GM23248 (cell line): Measurements from ENCODE around the gene PHC2. TPM values are rescaled to one million over a fixed set of nuclear protein-coding genes. Genes with fewer than 3 reads are reported as not detected.

ENCODE experiments used
- DNase-seq: peaks from one replicate; pipeline ENCODE4 v3.0.0-alpha.2; 2015
- H2AFZ ChIP-seq: fragments of 200-600 bp; sonication (generic); 2 replicates; pipeline ENCODE4 v1.6.1; 2016; ENCODE audit warnings: antibody characterized with exemption
- H3F3A ChIP-seq: fragments of 200-600 bp; sonication (generic); 2 replicates; pipeline ENCODE4 v1.6.1; 2016; ENCODE audit warnings: mild to moderate bottlenecking, antibody characterized with exemption, mixed run types; ENCODE audit not compliant: insufficient read depth
- H3K27ac ChIP-seq: fragments of 200-600 bp; sonication (generic); 2 replicates; pipeline ENCODE4 v1.5.1; 2016; ENCODE audit warnings: mild to moderate bottlenecking
- H3K27me3 ChIP-seq: fragments of 200-600 bp; sonication (generic); replicated peaks from 2 replicates; pipeline ENCODE4 v1.6.1; 2016; ENCODE audit warnings: mild to moderate bottlenecking; ENCODE audit not compliant: insufficient read depth
- H3K36me3 ChIP-seq: fragments of 200-600 bp; sonication (generic); 2 replicates; pipeline ENCODE4 v1.6.1; 2016; ENCODE audit warnings: low read depth, mild to moderate bottlenecking
- H3K4me1 ChIP-seq: fragments of 200-600 bp; sonication (generic); 2 replicates; pipeline ENCODE4 v1.6.1; 2016; ENCODE audit warnings: mild to moderate bottlenecking; ENCODE audit not compliant: insufficient read depth
- H3K4me2 ChIP-seq: fragments of 200-600 bp; sonication (generic); one replicate; pipeline ENCODE4 v1.6.1; 2016; ENCODE audit warnings: mild to moderate bottlenecking; ENCODE audit not compliant: unreplicated experiment
- H3K4me3 ChIP-seq: fragments of 200-600 bp; sonication (generic); 2 replicates; pipeline ENCODE4 v1.5.1; 2016; ENCODE audit warnings: mild to moderate bottlenecking
- H3K79me2 ChIP-seq: fragments of 200-600 bp; sonication (generic); 2 replicates; pipeline ENCODE4 v1.6.1; 2016; ENCODE audit warnings: mild to moderate bottlenecking; ENCODE audit not compliant: insufficient read depth
- H3K9ac ChIP-seq: fragments of 200-600 bp; sonication (generic); 2 replicates; pipeline ENCODE4 v1.6.1; 2016; ENCODE audit warnings: mild to moderate bottlenecking
- H3K9me2 ChIP-seq: fragments of 200-600 bp; sonication (generic); 2 replicates; pipeline ENCODE4 v1.6.1; 2016; ENCODE audit warnings: mixed run types, mild to moderate bottlenecking, moderate library complexity; ENCODE audit not compliant: insufficient read depth
- H3K9me3 ChIP-seq: fragments of 200-600 bp; sonication (generic); one replicate; pipeline ENCODE4 v1.6.1; 2017; ENCODE audit warnings: low read depth
- H4K20me1 ChIP-seq: fragments of 200-600 bp; sonication (generic); 2 replicates; pipeline ENCODE4 v1.6.0; 2016; ENCODE audit not compliant: insufficient read depth
- EZH2 ChIP-seq: fragments of 200-600 bp; sonication (generic); IDR thresholded peaks from 2 replicates; pipeline ENCODE4 v1.6.1; 2018; ENCODE audit warnings: antibody characterized with exemption, mild to moderate bottlenecking; ENCODE audit not compliant: insufficient read depth, poor library complexity, severe bottlenecking
- EZH2phosphoT487 ChIP-seq: fragments of 200-600 bp; sonication (generic); IDR thresholded peaks from 2 replicates; pipeline ENCODE4 v1.6.1; 2018; ENCODE audit warnings: antibody characterized with exemption, moderate library complexity, mild to moderate bottlenecking, low read depth; ENCODE audit not compliant: insufficient read depth
- WGBS, 2 experiments: methylation state at CpG; one replicate each; pipeline ENCODE4 v1.1.6; 2015 to 2017; ENCODE audit warnings: low lambda C conversion rate in 2 of 2, low coverage in 1 of 2; ENCODE audit errors: missing lambda C conversion rate in 2 of 2; 5-methylcytosine and 5-hydroxymethylcytosine counted together
- in situ Hi-C: fragments of 300-500 bp; cut with MboI; formaldehyde crosslinking; loops from 2 replicates; pipeline ENCODE4 v1.15.0; 2020
- polyA plus RNA-seq: library from polyadenylated mRNA; unstranded; fragments of >200 nt; fragmentation: Nextera tagmentation; extraction: Ambion mirVana; gene quantifications from 2 replicates; pipeline ENCODE4 v1.2.1, GENCODE V29; 2016
- total RNA-seq: library from RNA; depleted of rRNA; stranded (reverse); fragments of >200 nt; shearing (Covaris generic); gene quantifications from 2 replicates; pipeline ENCODE4 v1.2.3, GENCODE V29; 2014

The PHC2 gene
- total and polyA plus RNA-seq, 2 experiments from 2014 or later = 15.1 to 74.7 TPM

DNA sequence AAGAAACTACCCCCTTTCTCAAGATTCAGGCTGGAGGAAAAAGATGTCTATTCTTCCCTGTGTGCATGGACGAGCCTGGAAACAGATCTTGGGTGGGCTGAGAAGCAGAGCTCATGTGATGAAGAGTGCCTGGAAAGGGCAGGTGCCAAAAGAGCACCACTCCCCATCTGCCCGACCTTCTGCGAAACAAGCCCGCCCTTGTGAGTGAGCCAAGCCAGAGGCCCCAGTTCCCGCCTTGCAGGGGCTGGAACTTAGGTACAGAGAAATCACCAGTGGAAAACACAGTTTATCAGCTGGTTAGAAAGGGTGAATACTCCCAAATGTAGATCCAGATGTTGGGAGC is 83.3 kb downstream of the PHC2 start:
- TF ChIP-seq EZH2phosphoT487 (no peak), EZH2 (no peak)
- DNase-seq = peak; percentile 41

DNA sequence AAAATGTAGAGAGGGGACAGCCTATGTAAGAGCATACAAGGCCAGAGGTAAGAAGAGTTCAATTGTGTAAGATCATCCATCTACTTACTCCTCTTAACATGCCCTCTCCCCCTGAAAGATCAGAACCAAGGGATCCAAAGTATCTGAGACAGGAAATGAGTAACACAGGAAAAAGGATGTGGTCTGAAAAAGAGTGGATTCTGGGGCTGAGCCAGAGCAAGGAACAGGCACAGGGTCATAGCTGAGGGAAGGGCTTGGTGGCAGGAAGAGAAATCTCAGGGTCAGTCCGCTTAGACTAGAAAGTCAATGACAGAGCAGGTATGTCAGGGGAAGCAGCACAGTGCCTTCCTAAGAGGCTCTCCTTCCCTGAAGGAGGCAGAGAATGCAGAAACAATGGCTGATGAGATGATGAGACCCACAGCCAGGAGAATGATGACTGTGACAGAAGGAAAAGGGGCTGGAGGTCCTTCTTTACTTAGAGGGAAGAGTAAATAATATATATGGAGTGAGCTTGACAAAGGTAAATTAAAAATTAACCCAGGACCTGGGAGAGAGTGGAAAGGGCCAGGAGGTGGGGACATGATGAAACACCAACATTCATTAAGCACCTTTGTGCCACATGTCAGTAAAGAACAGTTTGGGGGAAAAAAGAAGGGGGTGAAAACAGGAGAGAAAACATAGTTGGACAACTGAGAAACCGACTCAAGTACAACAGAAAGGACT is 83.8 kb downstream of the PHC2 start:
- peaks cover 76% of the 10 kb centered on the region for H3K79me2 ChIP-seq
- DNase-seq = peak; percentile 84
- peaks cover 18% of the 10 kb centered on the region; the same call in 1 of the 2 replicates for H3K36me3 ChIP-seq
- peak overlapping the region; percentile 88 for H3K9ac ChIP-seq
- H3K4me2 ChIP-seq = peak overlapping the region; percentile 87
- H2AFZ ChIP-seq = no peak overlapping the region
- H3F3A ChIP-seq = peaks cover 70% of the 10 kb centered on the region
- H3K27ac ChIP-seq = peak overlapping the region; percentile 83
- TF ChIP-seq EZH2 (no peak), EZH2phosphoT487 (no peak)
- peak overlapping the region; percentile 94 for H3K4me3 ChIP-seq
- no peaks in the 10 kb centered on the region for H3K9me2 ChIP-seq
- 2 to 7% methylated on average over 2 of the region's 2 CpGs for WGBS, 2 experiments
- in situ Hi-C loops = no loop called here
- no peaks in the 10 kb centered on the region for H3K27me3 ChIP-seq
- H3K9me3 ChIP-seq = no peaks in the 10 kb centered on the region
- H4K20me1 ChIP-seq = peaks cover 8% of the 10 kb centered on the region; the same call in 1 of the 2 replicates
- H3K4me1 ChIP-seq = peaks cover 59% of the 10 kb centered on the region

More for the DNA sequence above, 83.3 kb downstream of the PHC2 start:
- 0 to 4% methylated on average over 5 of the region's 5 CpGs for WGBS, 2 experiments
- Histone ChIP-seq H4K20me1 (peaks cover 8% of the 10 kb centered on the region; the same call in 1 of the 2 replicates), H3K27me3 (no peaks in the 10 kb centered on the region), H3K27ac (peak overlapping the region; percentile 83), H3K4me1 (peaks cover 54% of the 10 kb centered on the region), H3K36me3 (peaks cover 17% of the 10 kb centered on the region; the same call in 1 of the 2 replicates), H3K9ac (peak overlapping the region; percentile 88), H3K9me2 (no peaks in the 10 kb centered on the region), H3F3A (peaks cover 67% of the 10 kb centered on the region), H3K9me3 (no peaks in the 10 kb centered on the region), H2AFZ (no peak overlapping the region), H3K79me2 (peaks cover 71% of the 10 kb centered on the region), H3K4me2 (peak overlapping the region; percentile 87), H3K4me3 (peak overlapping the region; percentile 94)
- in situ Hi-C loops = no loop called here

DNA sequence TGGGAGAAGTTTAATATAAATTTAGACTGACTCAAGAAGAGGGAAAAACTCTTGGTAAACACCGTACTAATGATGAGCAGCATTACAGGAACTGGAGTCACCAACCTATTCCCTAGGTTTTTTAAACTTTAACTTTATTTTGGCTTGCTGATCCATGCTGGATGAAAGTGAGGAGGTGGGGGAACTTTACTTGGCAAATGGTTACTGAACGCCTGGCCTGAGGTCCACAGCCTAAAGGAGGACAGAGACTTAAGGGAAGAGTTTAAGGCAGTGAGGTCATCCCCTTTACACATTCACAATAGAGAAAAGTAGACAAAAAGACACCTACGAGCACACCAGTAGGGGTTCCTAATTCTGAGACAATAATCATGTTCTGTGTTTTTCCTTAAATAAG is 84.4 kb downstream of the PHC2 start:
- WGBS, 2 experiments = 2 to 3% methylated on average over 3 of the region's 3 CpGs

DNA sequence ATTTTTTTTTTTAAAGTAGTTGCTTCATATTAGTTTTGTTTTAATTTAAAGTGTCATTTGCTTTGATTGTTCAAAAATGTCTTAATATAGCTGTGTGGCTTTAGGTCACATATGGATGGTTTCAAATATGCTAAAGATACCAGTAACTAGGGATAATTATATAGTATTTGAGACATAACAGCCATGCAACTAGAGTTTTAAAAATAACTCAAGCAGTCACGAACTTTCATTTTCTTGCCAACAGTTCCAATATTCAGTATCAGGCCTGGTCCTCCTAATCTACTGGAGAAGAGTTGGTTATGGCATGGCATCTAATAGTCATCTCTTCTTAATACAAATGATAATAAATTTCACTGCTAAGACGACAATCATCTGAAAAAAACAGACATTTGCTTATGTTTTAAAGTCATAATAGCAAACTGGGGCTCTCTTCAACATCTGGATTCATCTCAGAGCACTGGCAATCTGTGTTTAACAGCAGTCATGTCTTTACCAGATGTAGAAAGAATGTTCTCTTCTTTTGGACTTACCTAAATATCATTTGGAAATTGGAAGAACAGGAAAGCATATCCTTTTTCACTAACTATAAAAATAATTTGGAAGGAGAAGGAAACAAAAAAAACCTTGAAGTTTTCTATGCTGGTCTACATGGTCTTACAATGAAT is 85.9 kb downstream of the PHC2 start:
- no peaks in the 10 kb centered on the region for H3K9me3 ChIP-seq
- H3K4me3 ChIP-seq = peak overlapping the region; percentile 94
- peaks cover 84% of the 10 kb centered on the region for H3F3A ChIP-seq
- H3K9ac ChIP-seq = peak overlapping the region; percentile 88
- no peak overlapping the region for H2AFZ ChIP-seq
- H4K20me1 ChIP-seq = peaks cover 14% of the 10 kb centered on the region; the same call in 1 of the 2 replicates
- DNase-seq = peak; percentile 42
- no peaks in the 10 kb centered on the region for H3K27me3 ChIP-seq
- no peaks in the 10 kb centered on the region for H3K9me2 ChIP-seq
- H3K36me3 ChIP-seq = peaks cover 18% of the 10 kb centered on the region; the same call in 1 of the 2 replicates
- H3K4me2 ChIP-seq = peak overlapping the region; percentile 87
- WGBS, 2 experiments = 3 to 12% methylated on average over 2 of the region's 2 CpGs
- in situ Hi-C loops = no loop called here
- H3K79me2 ChIP-seq = peaks cover 94% of the 10 kb centered on the region
- peak overlapping the region; percentile 83 for H3K27ac ChIP-seq
- no peak for TF ChIP-seq EZH2
- no peak for TF ChIP-seq EZH2phosphoT487
- H3K4me1 ChIP-seq = peaks cover 80% of the 10 kb centered on the region

More for the DNA sequence above, 84.4 kb downstream of the PHC2 start:
- peaks cover 18% of the 10 kb centered on the region; the same call in 1 of the 2 replicates for H3K36me3 ChIP-seq
- no peak for DNase-seq
- no peaks in the 10 kb centered on the region for H3K9me3 ChIP-seq
- peak overlapping the region; percentile 94 for H3K4me3 ChIP-seq
- H2AFZ ChIP-seq = no peak overlapping the region
- in situ Hi-C loops = no loop called here
- no peaks in the 10 kb centered on the region for H3K27me3 ChIP-seq
- peak overlapping the region; percentile 83 for H3K27ac ChIP-seq
- no peaks in the 10 kb centered on the region for H3K9me2 ChIP-seq
- H3K9ac ChIP-seq = peak overlapping the region; percentile 88
- TF ChIP-seq EZH2phosphoT487 (no peak), EZH2 (no peak)
- peaks cover 8% of the 10 kb centered on the region; the same call in 1 of the 2 replicates for H4K20me1 ChIP-seq
- peaks cover 82% of the 10 kb centered on the region for H3K79me2 ChIP-seq
- H3F3A ChIP-seq = peaks cover 75% of the 10 kb centered on the region
- peak overlapping the region; percentile 87 for H3K4me2 ChIP-seq
- peaks cover 65% of the 10 kb centered on the region for H3K4me1 ChIP-seq
